Esophagus squamous epithelium (tissue), 5 donors: Measurements from ENCODE around the gene PRKG1. TPM values are rescaled to one million over a fixed set of nuclear protein-coding genes. Genes with fewer than 3 reads are reported as not detected.

Experiments used
- DNase-seq: peaks from one replicate; lab custom pipeline; 2025; lab: John Stamatoyannopoulos, UW
- H3K27ac ChIP-seq, 4 donors: fragments of 200-600 bp; sonication (generic); one replicate each; pipeline ENCODE4 v1.5.1; 2016 to 2019; ENCODE audit warnings: mild to moderate bottlenecking in 1 of 4
- H3K27me3 ChIP-seq, 4 donors: fragments of 200-600 bp; sonication (generic); 1 replicate in 3 of 4; 2 replicates in 1 of 4; pipeline versions ENCODE4 v1.5.1 to v1.6.0; 2017 to 2021; ENCODE audit warnings: antibody characterized with exemption in 1 of 4
- H3K36me3 ChIP-seq, 3 donors: fragments of 200-600 bp; sonication (generic); one replicate each; pipeline ENCODE4 v1.5.1; 2016 to 2019
- H3K4me1 ChIP-seq, 3 donors: fragments of 200-600 bp; sonication (generic); one replicate each; pipeline ENCODE4 v1.5.1; 2017 to 2019
- H3K4me3 ChIP-seq, 4 donors: fragments of 200-600 bp; sonication (generic); 1 replicate in 3 of 4; 2 replicates in 1 of 4; pipeline ENCODE4 v1.5.1; 2016 to 2019; ENCODE audit warnings: mild to moderate bottlenecking in 2 of 4, moderate library complexity in 1 of 4
- H3K9me3 ChIP-seq, 3 donors: fragments of 200-600 bp; sonication (generic); one replicate each; pipeline ENCODE4 v1.5.1; 2016 to 2019
- POLR2A ChIP-seq, 4 donors: fragments of 450-650 bp; IDR thresholded peaks; one replicate each; pipeline ENCODE4 v1.6.1; 2017; ENCODE audit warnings: antibody characterized with exemption in 4 of 4, mild to moderate bottlenecking in 4 of 4, moderate library complexity in 3 of 4
- WGBS, 2 donors: methylation state at CpG; one replicate each; pipeline ENCODE4 v1.1.5; 2018; 5-methylcytosine and 5-hydroxymethylcytosine counted together
- intact Hi-C: fragments of 100-400 bp; cut with DNase I; formaldehyde crosslinking; loops from one replicate; pipeline ENCODE4 v1.15.0; 2022
- total RNA-seq, 4 donors: library from RNA; depleted of rRNA; stranded (reverse); fragments of >200 nt; gene quantifications; one replicate each; pipeline ENCODE4 v1.1.0, GENCODE V29; 2016
- TF ChIP-seq, protein P1 (sequence below), 6 experiments: fragments of 450-650 bp in 4 of 6; fragments of 200-600 bp in 2 of 6; sonication (generic) in 2 of 6; IDR thresholded peaks; one replicate each; pipeline ENCODE4 v1.5.1; 2016 to 2019; ENCODE audit warnings: antibody characterized with exemption in 6 of 6, mild to moderate bottlenecking in 4 of 6, moderate library complexity in 4 of 6
- donor health status: DM: yes; HTN: yes; CAD: no.

The PRKG1 gene
- total RNA-seq, 4 donors from 2014 or later = 2.0 to 10.9 (median 3.8) TPM

DNA sequence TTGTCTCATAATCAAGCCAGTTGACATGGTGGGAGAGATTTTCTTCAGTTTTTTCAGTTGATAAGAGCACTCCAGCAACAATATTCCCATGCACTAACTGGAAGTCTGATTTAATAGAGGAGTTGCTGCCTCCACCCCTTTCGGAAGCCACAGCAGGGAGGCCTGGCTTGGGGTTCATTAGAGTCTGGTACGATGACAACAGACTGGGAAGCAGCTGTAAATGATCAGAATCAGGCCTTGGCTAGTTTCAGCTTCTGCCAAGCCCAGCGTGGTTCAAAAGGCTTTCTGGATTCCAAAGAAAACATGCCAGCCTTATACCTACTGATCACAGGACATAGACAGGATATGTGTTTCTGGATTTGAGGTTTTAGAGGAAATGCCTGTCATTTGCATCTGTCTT is 351.1 kb downstream of the PRKG1 start:
- no peak overlapping the region for H3K27ac ChIP-seq
- peaks cover 0 to 8% (median 0%) of the 10 kb centered on the region in 3 donors for H3K4me1 ChIP-seq
- no peaks in the 10 kb centered on the region for H3K9me3 ChIP-seq
- intact Hi-C loops = loop anchor here (10.0 kb wide), 1 partner anchor 361 kb away; no protein-coding TSS in a partner anchor
- no peak overlapping the region for H3K4me3 ChIP-seq
- no peak for TF ChIP-seq POLR2A (IDR thresholded peaks at IDR 0.05)
- TF ChIP-seq, protein P1, sequence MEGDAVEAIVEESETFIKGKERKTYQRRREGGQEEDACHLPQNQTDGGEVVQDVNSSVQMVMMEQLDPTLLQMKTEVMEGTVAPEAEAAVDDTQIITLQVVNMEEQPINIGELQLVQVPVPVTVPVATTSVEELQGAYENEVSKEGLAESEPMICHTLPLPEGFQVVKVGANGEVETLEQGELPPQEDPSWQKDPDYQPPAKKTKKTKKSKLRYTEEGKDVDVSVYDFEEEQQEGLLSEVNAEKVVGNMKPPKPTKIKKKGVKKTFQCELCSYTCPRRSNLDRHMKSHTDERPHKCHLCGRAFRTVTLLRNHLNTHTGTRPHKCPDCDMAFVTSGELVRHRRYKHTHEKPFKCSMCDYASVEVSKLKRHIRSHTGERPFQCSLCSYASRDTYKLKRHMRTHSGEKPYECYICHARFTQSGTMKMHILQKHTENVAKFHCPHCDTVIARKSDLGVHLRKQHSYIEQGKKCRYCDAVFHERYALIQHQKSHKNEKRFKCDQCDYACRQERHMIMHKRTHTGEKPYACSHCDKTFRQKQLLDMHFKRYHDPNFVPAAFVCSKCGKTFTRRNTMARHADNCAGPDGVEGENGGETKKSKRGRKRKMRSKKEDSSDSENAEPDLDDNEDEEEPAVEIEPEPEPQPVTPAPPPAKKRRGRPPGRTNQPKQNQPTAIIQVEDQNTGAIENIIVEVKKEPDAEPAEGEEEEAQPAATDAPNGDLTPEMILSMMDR (IDR thresholded peaks at IDR 0.05) = no peak
- DNase-seq = no peak
- 38 to 39% methylated on average over 3 of the region's 3 CpGs for WGBS, 2 donors
- H3K27me3 ChIP-seq = no peaks in the 10 kb centered on the region
- H3K36me3 ChIP-seq = no peaks in the 10 kb centered on the region

DNA sequence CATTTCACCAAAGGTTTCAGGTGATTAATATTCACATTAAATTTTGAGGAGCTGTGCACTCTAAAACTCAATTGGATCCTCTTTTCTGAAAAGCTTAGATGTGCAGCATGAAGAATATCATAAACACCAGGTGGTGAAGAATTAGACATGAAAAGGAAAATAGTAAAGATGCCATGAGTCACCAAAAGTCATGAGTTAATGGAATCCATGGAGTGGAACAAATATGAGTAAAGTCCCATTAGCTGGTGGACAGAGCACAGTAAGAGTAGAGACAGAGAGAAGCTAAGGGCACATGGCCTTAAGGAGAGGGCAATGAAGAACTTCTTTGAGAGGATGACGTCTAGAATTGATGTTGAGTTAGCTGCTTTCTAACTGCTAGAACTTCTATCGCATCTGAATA is 353.5 kb downstream of the PRKG1 start:
- Histone ChIP-seq H3K4me3 (no peak overlapping the region), H3K4me1 (peaks cover 0 to under 1% (median 0%) of the 10 kb centered on the region in 3 donors), H3K27me3 (no peaks in the 10 kb centered on the region), H3K36me3 (no peaks in the 10 kb centered on the region), H3K27ac (no peak overlapping the region), H3K9me3 (no peaks in the 10 kb centered on the region)
- TF ChIP-seq, protein P1 (IDR thresholded peaks at IDR 0.05) = no peak
- TF ChIP-seq POLR2A (IDR thresholded peaks at IDR 0.05) = no peak
- intact Hi-C loops = loop anchor here (10.0 kb wide), 1 partner anchor 363 kb away; no protein-coding TSS in a partner anchor
- no peak for DNase-seq
- 89 to 91% methylated on average over 2 of the region's 2 CpGs for WGBS, 2 donors

DNA sequence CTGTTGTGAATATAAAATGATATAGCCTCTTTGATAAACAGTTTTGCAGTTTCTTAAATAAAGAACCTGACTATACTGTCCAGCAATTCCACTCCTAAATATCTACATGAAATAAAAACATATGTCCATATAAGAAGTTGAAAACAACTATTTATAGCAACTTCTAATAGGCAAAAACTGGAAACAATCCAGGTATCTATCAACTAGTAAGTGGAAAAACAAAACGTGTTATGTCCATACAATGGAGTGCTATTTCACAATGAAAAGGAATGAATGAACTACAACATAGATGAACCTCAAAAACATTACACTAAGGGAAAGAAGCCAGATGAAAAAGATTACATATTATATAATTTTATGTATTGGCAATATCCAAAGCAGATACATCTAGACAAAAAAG is 356.2 kb downstream of the PRKG1 start:
- no peak for DNase-seq
- intact Hi-C loops = no loop called here

DNA sequence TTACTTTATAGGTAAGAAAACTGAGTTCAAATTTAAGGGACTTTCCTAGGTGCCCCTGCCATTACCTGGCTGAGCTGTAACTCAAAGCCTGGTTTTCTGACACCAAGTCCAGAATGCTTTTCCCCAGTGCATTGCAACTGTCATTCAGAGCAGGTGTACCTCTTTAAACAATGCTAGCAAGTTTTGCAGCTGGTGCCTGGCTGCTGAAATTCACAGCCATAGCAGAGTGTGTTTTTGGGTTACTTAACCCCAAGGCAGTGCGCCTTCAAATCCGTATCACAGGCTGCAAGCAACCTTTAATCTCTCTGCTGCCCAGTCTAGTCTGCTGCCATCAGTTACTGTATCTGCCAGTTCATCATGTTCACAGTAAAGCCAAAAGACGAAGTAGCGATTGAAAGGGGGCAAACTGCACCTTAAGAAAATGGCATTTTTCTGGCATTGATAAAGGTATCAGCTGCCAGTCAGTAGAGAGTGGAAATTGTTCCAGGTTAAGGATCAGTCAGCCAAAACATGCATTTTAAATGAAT is 359.7 kb downstream of the PRKG1 start:
- TF ChIP-seq, protein P1 (IDR thresholded peaks at IDR 0.05) = no peak
- TF ChIP-seq POLR2A (IDR thresholded peaks at IDR 0.05) = no peak
- H3K4me1 ChIP-seq = peaks cover 0 to 3% (median 0%) of the 10 kb centered on the region in 3 donors
- 37 to 56% methylated on average over 3 to 4 of the region's 4 CpGs for WGBS, 2 donors
- no peak for DNase-seq
- H3K27ac ChIP-seq = no peak overlapping the region
- H3K9me3 ChIP-seq = no peaks in the 10 kb centered on the region
- no peaks in the 10 kb centered on the region for H3K27me3 ChIP-seq
- no peaks in the 10 kb centered on the region for H3K36me3 ChIP-seq
- H3K4me3 ChIP-seq = no peak overlapping the region
- intact Hi-C loops = no loop called here

More for the DNA sequence above, 356.2 kb downstream of the PRKG1 start:
- 20 to 31% methylated on average over 1 of the region's 1 CpG for WGBS, 2 donors
- Histone ChIP-seq H3K27me3 (no peaks in the 10 kb centered on the region), H3K4me1 (peaks cover 0 to 3% (median 0%) of the 10 kb centered on the region in 3 donors), H3K27ac (no peak overlapping the region), H3K36me3 (no peaks in the 10 kb centered on the region), H3K9me3 (no peaks in the 10 kb centered on the region), H3K4me3 (no peak overlapping the region)
- TF ChIP-seq, protein P1 (IDR thresholded peaks at IDR 0.05) = no peak
- no peak for TF ChIP-seq POLR2A (IDR thresholded peaks at IDR 0.05)

DNA sequence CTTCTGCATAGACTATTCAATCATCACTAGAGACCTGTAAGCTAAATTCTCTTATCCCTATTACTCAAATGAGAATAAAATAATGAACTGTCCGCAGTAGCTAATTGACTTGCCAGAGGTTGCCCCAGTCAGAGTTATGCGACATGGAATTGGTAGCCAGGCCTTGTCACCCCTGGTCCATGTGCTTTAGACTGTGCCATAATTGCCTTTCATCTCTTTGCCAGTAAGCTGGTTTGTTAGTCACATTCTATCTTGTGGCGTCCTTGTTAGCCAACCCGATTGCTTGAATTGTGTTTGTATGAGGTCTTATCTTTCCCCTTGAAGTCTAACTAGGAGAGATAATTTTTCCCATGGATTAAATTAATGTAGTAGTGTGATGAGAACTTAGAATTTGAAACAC is 362.5 kb downstream of the PRKG1 start:
- intact Hi-C loops = no loop called here
- WGBS, 2 donors = 89 to 92% methylated on average over 4 of the region's 4 CpGs

More for the DNA sequence above, 362.5 kb downstream of the PRKG1 start:
- no peaks in the 10 kb centered on the region for H3K36me3 ChIP-seq
- no peak for TF ChIP-seq POLR2A (IDR thresholded peaks at IDR 0.05)
- TF ChIP-seq, protein P1 (IDR thresholded peaks at IDR 0.05) = no peak
- no peak for DNase-seq
- no peak overlapping the region for H3K27ac ChIP-seq
- H3K27me3 ChIP-seq = no peaks in the 10 kb centered on the region
- no peak overlapping the region for H3K4me3 ChIP-seq
- H3K4me1 ChIP-seq = peaks cover 0 to 3% (median 0%) of the 10 kb centered on the region in 3 donors
- no peaks in the 10 kb centered on the region for H3K9me3 ChIP-seq
